ENCODE data around the gene PTAFR.
A peak's percentile ranks its signal among the peaks of the same experiment; 100 is the strongest.

The PTAFR gene

DNA sequence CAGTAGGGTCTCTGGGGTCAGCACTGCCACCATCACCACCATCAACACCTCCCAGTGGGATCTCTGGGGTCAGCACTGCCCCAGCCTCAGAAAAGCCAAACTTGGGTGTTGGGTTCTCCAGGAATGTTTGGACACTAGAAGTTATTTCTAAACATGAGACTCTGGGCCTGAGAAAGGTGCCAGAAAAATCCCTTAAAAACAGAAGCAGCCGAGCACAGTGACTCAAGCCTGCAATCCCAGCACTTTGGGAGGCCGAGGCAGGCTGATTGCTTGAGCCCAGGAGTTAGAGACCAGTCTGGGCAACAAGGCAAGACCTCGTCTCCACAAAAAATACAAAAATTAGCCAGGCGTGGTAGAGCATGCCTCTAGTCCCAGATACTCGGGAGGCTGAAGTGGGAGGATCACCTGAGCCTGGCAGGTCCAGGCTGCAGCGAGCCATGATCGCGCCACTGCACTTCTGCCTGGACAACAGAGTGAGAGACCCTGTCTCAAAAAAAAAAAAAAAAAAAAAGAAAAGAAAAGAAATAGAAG is 470 bp downstream of the PTAFR start:
- DNase-seq (ENCODE audit: low read depth in 3 of 3), result no peak

GRCh38 chr1:28173980-28174297 is 2.6 kb downstream of the PTAFR start:
- DNase-seq (ENCODE audit: low read depth in 3 of 3), result no peak

- DNase-seq (ENCODE audit: low read depth in 3 of 3), result no peak
Observed at GRCh38 chr1:28173151-28173979, 3.1 kb downstream of the PTAFR start.

- DNase-seq (ENCODE audit: low read depth in 3 of 3), result peak in 2 of 3 donors; percentile 15 to 17
Observed at GRCh38 chr1:28172713-28173150, 3.8 kb downstream of the PTAFR start.

DNA sequence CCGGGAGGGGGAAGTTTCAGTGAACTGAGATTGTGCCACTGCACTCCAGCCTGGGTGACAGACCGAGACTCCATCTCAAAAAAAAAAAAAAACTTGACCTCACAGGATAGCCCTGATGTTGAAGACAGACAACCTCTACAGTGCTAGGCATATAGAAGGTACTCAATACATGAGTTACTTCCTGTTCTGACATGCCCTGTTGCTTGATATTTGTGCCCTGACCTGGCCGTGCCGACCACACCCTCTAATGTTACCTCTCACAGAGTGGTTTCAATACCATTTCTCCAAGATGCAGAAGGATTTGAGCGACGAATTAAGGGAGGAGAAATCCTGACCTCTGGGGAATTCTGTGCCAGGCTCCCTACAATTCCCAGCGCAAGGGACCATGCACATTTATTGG is 5.2 kb downstream of the PTAFR start:
- DNase-seq (ENCODE audit: low read depth in 3 of 3), result no peak

GRCh38 chr1:28170001-28170596 is 6.4 kb downstream of the PTAFR start:
- DNase-seq (ENCODE audit: low read depth in 3 of 3), result no peak

GRCh38 chr1:28163496-28164161 is 12.9 kb downstream of the PTAFR start:
- no peak for DNase-seq (ENCODE audit: low read depth in 3 of 3)

DNA sequence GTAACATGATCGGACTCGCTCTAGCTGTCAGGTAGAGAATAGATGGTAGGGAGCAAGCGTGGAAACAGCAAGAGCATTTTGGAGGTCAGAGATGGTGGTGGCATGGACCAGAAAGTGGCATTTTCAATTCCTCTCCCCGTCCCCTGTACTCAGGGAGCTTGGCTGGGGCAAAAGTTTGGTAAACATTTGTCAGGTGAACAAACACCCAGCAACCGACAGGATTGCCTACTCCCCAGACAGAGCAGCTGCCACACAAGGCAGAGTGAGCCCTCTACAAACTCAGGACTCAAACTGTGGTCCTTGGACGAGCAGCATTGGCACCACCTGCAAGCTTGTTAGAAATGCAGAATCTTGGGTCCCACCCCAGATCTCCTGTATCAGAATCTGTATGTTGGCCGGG is 14.3 kb downstream of the PTAFR start:
- no peak for DNase-seq (ENCODE audit: low read depth in 3 of 3)

DNA sequence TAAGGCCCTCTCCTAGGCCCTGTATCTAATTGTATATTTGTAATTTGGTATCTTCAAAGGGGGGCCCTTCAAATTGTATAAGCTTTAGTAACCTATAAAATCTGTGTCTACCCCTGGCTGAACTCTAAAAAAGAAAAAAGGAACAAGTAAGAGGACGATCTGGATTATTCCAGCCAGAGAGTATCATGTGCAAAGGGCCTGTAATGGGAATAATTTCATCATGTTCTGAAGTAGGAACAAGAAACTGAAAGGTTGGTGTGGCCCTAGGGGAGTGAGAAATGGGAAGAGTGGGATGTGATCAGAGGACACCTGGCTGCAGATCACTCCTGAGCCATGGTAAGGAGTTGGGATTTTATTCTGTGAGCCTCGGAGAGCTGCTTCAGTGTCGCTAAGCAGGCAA is 14.7 kb downstream of the PTAFR start:
- DNase-seq (ENCODE audit: low read depth in 3 of 3), result no peak

DNA sequence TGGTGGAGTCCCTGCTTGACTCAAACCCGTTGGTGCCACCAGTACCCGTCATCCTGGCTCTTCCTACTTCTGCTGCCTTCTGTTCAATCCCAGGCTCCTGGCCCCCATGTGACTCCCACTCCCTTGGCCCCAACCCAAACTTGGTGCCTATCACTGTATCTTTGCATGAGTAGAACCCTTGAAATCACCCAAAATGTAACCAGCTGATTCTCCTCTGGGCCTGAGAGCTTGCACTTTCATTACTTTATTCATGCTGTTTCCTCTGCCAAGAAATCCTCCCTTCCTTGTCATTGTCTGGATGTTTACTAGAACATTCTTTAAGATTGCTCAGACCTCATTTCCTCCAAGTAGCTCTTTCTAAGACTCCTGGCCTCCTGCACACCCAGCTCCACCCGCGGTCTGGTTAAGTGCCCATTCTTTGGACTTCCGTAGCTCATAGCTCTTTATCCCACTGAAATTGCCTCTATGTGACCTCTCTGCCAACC is 15.7 kb downstream of the PTAFR start:
- no peak for DNase-seq (ENCODE audit: low read depth in 3 of 3)

DNA sequence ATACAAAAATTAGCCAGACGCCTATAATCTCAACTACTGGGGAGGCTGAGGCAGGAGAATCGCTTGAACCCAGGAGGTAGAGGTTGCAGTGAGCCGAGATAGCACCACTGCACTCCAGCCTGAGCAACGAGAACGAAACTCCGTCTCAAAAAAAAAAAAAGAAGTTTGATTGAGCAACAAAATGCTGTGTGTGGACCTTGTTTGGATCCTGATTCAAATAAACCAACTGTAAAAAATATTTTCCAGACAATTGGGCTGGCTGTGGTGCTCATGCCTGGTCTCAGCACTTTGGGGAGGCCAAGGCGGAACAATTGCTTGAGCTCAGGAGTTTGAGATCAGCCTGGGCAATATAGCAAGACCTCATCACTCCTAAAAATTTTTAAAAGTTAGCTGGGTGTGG is 16.8 kb downstream of the PTAFR start:
- DNase-seq (ENCODE audit: low read depth in 3 of 3), result no peak

DNA sequence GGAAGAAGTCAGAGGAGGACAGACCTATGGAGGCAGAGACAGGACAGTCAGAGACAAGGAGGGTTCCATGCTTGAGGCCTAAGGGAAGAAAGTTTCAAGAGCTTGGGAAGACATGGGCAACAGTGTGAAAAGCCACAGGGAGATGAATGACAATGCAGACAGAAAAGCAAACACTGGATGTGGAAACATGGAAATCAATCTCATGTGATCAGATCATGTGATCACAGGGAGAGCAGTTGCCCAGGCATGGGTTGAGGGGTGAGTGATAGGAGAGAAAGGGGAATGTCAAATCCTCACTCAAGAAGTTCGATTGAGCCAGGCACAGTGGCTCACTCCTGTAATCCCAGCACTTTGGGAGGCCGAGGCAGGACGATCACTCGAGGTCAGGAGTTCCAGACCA is 17.2 kb downstream of the PTAFR start:
- DNase-seq (ENCODE audit: low read depth in 3 of 3), result no peak

- DNase-seq (ENCODE audit: low read depth in 3 of 3), result no peak
Observed at GRCh38 chr1:28157894-28158293, 18.6 kb downstream of the PTAFR start.

GRCh38 chr1:28156821-28157220 is 19.7 kb downstream of the PTAFR start:
- DNase-seq (ENCODE audit: low read depth in 3 of 3), result no peak

DNA sequence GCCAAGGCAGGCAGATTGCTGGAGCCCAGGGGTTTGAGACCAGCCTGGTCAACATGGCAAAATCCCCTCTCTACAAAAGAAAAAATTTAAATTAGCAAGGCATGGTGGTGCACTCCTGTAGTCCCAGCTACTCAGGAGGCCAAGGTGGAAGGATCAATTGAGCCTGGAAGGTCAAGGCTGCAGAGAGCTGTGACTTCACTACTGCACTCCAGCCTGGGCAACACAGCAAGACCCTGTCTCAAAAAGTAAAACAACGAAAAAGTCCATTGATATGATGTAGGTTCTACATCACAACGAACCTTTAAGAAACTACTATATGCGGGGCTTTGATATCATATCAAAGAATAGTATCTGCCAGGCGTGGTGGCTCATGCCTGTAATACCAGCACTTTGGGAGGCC is 20.9 kb downstream of the PTAFR start:
- DNase-seq (ENCODE audit: low read depth in 3 of 3), result no peak

- DNase-seq (ENCODE audit: low read depth in 3 of 3), result no peak
Observed at GRCh38 chr1:28154078-28154594, 22.4 kb downstream of the PTAFR start.

- DNase-seq (ENCODE audit: low read depth in 3 of 3), result no peak
Observed at GRCh38 chr1:28150125-28150780, 26.2 kb downstream of the PTAFR start.

DNA sequence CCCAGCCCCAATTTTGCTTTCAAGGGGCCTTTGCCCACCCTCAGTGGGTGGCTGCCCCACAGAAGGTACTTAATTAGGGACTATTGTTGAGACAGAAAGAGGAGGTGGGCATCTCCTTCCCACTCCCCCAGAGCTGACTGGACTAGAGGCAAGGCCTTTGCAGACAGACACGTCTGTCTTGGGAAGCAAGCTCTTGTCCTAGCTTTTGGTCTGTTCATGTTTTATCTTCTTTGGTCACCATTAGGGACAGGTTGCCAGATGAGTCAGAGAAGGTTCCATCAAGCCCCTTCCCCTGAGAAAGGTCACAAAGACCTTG is 27.7 kb downstream of the PTAFR start:
- no peak for DNase-seq (ENCODE audit: low read depth in 3 of 3)

DNA sequence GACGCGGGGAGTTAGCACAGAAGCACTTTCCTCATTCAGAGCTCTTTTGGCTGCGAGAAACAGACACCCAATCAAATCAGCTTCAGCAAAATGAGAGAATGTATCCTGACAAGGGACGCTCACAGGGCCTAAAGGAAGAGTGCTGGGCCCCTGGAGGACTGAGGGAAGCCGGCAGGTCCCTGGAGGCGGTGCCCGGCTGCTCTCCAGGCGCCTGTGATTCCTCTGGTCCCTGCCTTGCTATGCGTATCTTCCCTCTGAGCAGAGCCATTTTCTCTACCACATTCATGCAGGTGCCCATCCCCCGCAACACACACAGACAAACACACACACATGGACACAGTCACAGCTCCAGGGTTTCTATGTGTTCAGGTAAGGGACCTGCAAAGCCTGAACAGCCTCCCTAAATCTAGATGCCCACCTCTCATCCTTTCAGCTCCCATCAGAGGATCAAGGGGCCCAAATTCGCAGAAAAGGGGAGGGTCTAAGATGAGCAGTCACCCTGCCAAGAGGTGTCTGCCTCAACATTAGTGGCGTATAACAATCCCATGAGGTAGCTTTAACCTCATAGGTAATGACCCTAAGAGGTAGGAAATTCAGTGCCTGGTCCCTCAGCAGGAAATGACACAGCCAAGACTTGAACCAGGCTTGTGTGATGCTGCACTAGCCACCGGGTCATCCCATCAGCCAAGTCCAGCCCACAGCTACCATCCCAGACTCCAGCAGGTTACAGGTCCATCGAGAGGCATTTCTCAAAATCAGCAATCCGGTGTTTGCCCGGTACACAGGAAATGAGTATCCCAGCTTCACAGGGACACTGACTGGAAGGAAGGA is 29.0 kb downstream of the PTAFR start:
- DNase-seq (ENCODE audit: low read depth in 3 of 3), result no peak

DNA sequence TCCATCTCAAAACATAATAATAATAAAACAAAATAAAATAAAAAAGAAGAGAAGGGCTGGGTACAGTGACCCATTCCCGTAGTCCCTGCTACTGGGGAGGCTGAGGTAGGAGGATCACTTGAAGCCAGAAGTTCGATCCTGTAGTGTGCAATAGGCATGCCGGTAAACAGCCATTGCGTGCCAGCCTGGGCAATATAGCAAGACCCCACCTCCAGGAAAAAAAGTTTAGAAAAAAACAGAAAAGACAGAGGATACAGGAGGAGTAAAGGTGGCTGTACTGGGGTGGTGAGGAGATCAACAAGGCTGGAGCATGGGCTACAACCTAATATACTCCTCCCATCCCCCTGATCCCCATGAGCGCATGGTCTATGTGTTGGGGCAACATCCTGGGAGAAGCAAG is 30.8 kb downstream of the PTAFR start:
- no peak for DNase-seq (ENCODE audit: low read depth in 3 of 3)
